Stimulated activated memory B cell treated with anti-CD40 and anti-IgM and Interleukin-4, amounts not matched to agents 10 μg/mL and 1 μg/mL and 100 μg/mL, for 72 hours (primary cell): Measurements from ENCODE around the gene C16orf74.

ENCODE experiments used
- ATAC-seq: fragments of 150-1000 bp; cut with Tn5 transposase; 2 replicates; pipeline ENCODE4 v1.10.0; 2021
- H3K27ac Mint-ChIP-seq: one replicate; pipeline ENCODE4 v1.8.0; 2022; ENCODE audit warnings: mild to moderate bottlenecking, mixed read lengths
- H3K27me3 Mint-ChIP-seq: one replicate; pipeline ENCODE4 v1.8.0; 2022; ENCODE audit warnings: mixed read lengths
- H3K36me3 Mint-ChIP-seq: one replicate; pipeline ENCODE4 v1.8.0; 2022; ENCODE audit warnings: mixed read lengths
- H3K4me1 Mint-ChIP-seq: one replicate; pipeline ENCODE4 v1.8.0; 2022; ENCODE audit warnings: mixed read lengths
- H3K4me3 Mint-ChIP-seq: one replicate; pipeline ENCODE4 v1.8.0; 2022; ENCODE audit warnings: mild to moderate bottlenecking, moderate library complexity, mixed read lengths
- H3K9me3 Mint-ChIP-seq: one replicate; pipeline ENCODE4 v1.8.0; 2022; ENCODE audit warnings: mixed read lengths

Gene C16orf74

GRCh38 chr16:85673529-85674417 lies 77.1 kb downstream of the C16orf74 start:
- H3K27ac Mint-ChIP-seq, result no peak overlapping the region
- H3K4me1 Mint-ChIP-seq, result no peaks in the 10 kb centered on the region
- no peaks in the 10 kb centered on the region for H3K9me3 Mint-ChIP-seq
- no peak for ATAC-seq
- peaks cover 43% of the 10 kb centered on the region for H3K36me3 Mint-ChIP-seq
- no peak overlapping the region for H3K4me3 Mint-ChIP-seq
- no peaks in the 10 kb centered on the region for H3K27me3 Mint-ChIP-seq

GRCh38 chr16:85670840-85671239 lies 80.1 kb downstream of the C16orf74 start:
- no peaks in the 10 kb centered on the region for H3K27me3 Mint-ChIP-seq
- H3K4me3 Mint-ChIP-seq, result no peak overlapping the region
- no peaks in the 10 kb centered on the region for H3K4me1 Mint-ChIP-seq
- H3K36me3 Mint-ChIP-seq, result peaks cover 60% of the 10 kb centered on the region
- H3K9me3 Mint-ChIP-seq, result no peaks in the 10 kb centered on the region
- H3K27ac Mint-ChIP-seq, result no peak overlapping the region
- no peak for ATAC-seq

- H3K4me3 Mint-ChIP-seq, result no peak overlapping the region
- no peaks in the 10 kb centered on the region for H3K27me3 Mint-ChIP-seq
- H3K9me3 Mint-ChIP-seq, result no peaks in the 10 kb centered on the region
- H3K27ac Mint-ChIP-seq, result no peak overlapping the region
- no peak for ATAC-seq
- no peaks in the 10 kb centered on the region for H3K4me1 Mint-ChIP-seq
- peaks cover 53% of the 10 kb centered on the region for H3K36me3 Mint-ChIP-seq
Measured at GRCh38 chr16:85668676-85669424, 82.0 kb downstream of the C16orf74 start.

DNA sequence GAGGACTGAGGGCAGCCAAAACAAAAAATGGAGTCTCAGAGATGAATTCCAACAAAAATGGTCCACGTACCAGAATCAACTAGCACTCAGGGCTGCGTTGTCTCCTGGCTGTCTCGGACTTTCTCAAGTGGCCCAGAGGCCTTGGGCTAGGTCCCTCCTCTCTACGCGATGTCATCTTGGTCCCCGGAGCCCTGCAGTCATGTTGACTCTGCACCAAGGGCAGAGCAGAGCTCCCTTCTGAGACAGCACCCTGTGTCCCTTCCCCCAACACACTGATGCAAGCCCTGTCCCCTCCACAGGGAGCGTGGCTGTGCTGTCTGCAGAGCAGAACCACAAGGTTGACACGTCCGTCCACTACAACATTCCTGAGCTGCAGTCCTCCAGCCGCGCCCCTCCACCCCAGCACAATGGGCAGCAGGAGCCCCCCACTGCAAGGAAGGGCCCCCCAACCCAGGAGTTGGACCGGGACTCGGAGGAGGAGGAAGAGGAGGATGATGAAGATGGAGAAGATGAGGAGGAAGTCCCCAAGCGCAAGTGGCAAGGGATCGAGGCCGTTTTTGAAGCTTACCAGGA lies 83.0 kb downstream of the C16orf74 start:
- no peak overlapping the region for H3K27ac Mint-ChIP-seq
- no peaks in the 10 kb centered on the region for H3K9me3 Mint-ChIP-seq
- peaks cover 59% of the 10 kb centered on the region for H3K36me3 Mint-ChIP-seq
- ATAC-seq, result no peak
- H3K27me3 Mint-ChIP-seq, result no peaks in the 10 kb centered on the region
- H3K4me3 Mint-ChIP-seq, result no peak overlapping the region
- no peaks in the 10 kb centered on the region for H3K4me1 Mint-ChIP-seq

DNA sequence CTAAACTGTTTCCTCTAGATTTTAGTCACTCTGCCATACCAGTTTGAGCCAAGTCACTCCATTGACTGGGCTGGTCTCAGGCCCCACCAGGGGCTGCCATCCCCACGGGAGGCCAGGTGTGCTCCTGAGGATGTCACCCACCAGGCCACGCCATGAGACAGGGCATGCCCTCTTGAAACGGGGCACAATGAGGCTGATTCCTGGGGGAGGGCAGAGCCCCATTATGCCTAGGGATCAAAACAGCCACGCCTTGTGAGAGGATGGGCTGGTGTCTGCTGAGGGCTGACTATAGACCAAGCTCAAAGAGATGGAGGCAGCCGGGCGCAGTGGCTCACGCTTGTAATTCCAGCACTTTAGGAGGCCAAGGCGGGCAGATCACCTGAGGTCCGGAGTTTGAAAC lies 83.6 kb downstream of the C16orf74 start:
- no peak for ATAC-seq

DNA sequence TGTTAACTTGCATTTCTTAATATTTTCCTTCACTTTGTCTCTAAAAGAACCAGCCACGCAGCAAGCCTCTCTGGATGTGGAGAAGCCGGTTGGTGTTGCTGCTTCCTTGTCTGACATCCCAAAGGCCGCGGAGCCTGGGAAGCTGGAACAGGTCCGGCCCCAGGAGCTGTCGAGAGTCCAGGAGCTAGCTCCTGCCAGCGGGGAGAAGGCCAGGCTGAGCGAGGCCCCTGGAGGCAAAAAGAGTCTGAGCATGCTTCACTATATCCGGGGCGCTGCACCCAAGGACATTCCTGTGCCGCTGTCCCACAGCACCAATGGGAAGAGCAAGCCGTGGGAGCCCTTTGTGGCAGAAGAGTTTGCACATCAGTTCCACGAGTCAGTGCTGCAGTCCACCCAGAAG lies 85.0 kb downstream of the C16orf74 start:
- H3K4me3 Mint-ChIP-seq, result no peak overlapping the region
- ATAC-seq, result no peak
- no peak overlapping the region for H3K27ac Mint-ChIP-seq
- H3K27me3 Mint-ChIP-seq, result no peaks in the 10 kb centered on the region
- no peaks in the 10 kb centered on the region for H3K4me1 Mint-ChIP-seq
- no peaks in the 10 kb centered on the region for H3K9me3 Mint-ChIP-seq
- peaks cover 64% of the 10 kb centered on the region for H3K36me3 Mint-ChIP-seq

More for the DNA sequence above, 83.6 kb downstream of the C16orf74 start:
- Mint-ChIP-seq H3K4me3 (no peak overlapping the region), H3K4me1 (no peaks in the 10 kb centered on the region), H3K36me3 (peaks cover 66% of the 10 kb centered on the region), H3K27me3 (no peaks in the 10 kb centered on the region), H3K27ac (no peak overlapping the region), H3K9me3 (no peaks in the 10 kb centered on the region)

DNA sequence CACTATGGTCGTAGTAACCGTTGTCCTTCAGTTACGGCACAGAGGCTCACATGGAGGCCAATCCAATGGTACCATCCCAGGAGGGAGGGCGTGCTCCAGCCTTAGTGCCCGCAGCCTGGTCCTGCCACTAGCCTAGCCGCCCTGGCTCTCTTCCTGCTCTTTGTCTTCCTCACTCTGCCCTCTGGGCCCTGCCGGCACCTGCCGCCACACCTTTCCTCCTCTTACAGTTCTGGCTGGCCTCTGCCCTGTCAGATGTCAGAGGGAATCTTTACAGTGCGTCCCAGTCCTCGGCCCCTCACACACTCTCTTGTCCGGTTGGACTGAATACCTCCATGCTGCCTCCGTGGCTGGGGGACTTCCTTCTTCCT lies 85.5 kb downstream of the C16orf74 start:
- no peaks in the 10 kb centered on the region for H3K27me3 Mint-ChIP-seq
- H3K4me3 Mint-ChIP-seq, result no peak overlapping the region
- no peak overlapping the region for H3K27ac Mint-ChIP-seq
- no peaks in the 10 kb centered on the region for H3K9me3 Mint-ChIP-seq
- peaks cover 58% of the 10 kb centered on the region for H3K36me3 Mint-ChIP-seq
- no peaks in the 10 kb centered on the region for H3K4me1 Mint-ChIP-seq
- no peak for ATAC-seq

DNA sequence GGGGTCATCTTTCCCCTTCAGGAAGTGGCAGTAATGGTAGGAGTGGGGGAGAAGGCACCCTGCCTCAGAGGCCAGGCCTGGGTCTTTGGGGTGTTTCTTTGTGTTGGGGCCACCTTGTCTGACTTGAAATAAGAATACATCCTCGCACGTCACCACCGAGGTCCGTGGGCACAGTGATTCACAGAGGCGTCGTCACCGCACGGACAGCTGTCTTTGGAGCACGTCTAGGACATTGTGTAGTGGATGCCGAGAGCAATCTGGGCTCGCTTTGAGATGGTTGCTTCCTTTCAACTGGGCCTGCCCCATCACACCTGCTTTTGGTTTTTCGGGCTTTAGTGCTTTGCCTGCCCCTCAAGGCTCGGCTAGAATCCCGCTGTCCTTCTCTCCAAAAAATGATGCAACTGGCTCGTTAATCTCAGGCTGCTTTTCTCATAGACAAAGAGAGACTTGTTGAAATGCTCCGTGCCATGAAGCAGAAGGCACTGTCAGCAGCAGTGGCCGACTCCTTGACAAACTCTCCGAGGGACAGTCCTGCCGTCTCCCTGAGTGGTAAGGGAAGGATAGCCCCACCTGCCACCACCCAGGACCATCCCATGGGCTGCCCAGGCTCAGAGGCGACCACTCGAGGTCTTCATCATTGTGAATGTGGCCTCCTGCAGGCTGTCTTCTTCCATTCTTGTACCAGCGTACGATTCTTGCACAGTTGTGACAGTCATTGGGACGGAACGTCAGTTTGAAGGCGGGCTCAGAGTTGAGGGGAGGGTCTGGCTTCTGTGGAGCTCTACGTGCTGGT lies 86.1 kb downstream of the C16orf74 start:
- no peak overlapping the region for H3K27ac Mint-ChIP-seq
- no peak overlapping the region for H3K4me3 Mint-ChIP-seq
- no peaks in the 10 kb centered on the region for H3K27me3 Mint-ChIP-seq
- H3K9me3 Mint-ChIP-seq, result no peaks in the 10 kb centered on the region
- H3K36me3 Mint-ChIP-seq, result peaks cover 57% of the 10 kb centered on the region
- no peak for ATAC-seq
- peaks cover 4% of the 10 kb centered on the region for H3K4me1 Mint-ChIP-seq

GRCh38 chr16:85663891-85664321 lies 87.0 kb downstream of the C16orf74 start:
- peaks cover 53% of the 10 kb centered on the region for H3K36me3 Mint-ChIP-seq
- no peaks in the 10 kb centered on the region for H3K27me3 Mint-ChIP-seq
- no peak for ATAC-seq
- peaks cover 7% of the 10 kb centered on the region for H3K4me1 Mint-ChIP-seq
- H3K4me3 Mint-ChIP-seq, result no peak overlapping the region
- no peak overlapping the region for H3K27ac Mint-ChIP-seq
- H3K9me3 Mint-ChIP-seq, result no peaks in the 10 kb centered on the region

- Mint-ChIP-seq H3K9me3 (no peaks in the 10 kb centered on the region), H3K4me3 (no peak overlapping the region), H3K27ac (no peak overlapping the region), H3K36me3 (peaks cover 51% of the 10 kb centered on the region), H3K27me3 (no peaks in the 10 kb centered on the region), H3K4me1 (peaks cover 7% of the 10 kb centered on the region)
- no peak for ATAC-seq
Measured at GRCh38 chr16:85662976-85663830, 87.7 kb downstream of the C16orf74 start.

GRCh38 chr16:85662482-85662812 lies 88.4 kb downstream of the C16orf74 start:
- Mint-ChIP-seq H3K4me1 (peaks cover 7% of the 10 kb centered on the region), H3K9me3 (no peaks in the 10 kb centered on the region), H3K36me3 (peaks cover 51% of the 10 kb centered on the region), H3K27ac (no peak overlapping the region), H3K27me3 (no peaks in the 10 kb centered on the region), H3K4me3 (no peak overlapping the region)
- no peak for ATAC-seq

DNA sequence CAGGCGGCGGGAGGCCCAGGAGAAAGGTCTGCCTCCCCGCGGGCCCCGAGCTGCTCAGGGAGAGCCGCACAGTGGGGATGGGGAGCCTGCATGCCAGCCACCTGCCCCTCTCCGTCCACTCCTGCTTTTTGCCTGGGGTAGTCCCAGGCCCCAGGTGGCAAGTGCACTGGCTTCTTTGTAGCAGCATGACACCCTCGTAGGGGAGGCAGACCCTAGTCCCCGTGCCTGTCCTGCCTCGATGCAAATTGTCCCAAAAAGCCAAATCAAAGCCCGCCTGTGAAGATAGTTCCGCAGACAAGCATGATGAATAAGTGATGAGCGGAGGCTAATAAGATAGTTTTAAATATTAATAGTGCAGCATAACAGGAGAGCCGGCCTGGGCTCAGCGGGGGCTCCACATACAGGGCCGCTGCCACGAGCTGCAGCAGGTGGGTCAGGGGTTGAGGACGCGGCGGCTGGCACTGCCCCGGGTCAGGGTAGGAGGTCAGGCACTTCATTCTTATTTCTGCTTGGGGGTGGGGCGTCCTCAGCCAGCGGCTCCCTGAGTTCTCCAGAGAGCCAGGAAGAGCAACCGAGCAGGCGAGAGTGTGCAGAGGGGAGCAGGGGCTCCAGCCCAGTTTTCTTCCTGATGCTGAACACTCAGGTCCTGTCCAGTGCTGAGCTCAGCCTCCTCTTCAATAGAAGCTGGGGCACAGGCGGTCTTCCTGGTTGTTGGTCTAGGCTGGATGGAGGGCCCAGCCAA lies 89.0 kb downstream of the C16orf74 start:
- ATAC-seq, result no peak
- H3K27ac Mint-ChIP-seq, result no peak overlapping the region
- H3K27me3 Mint-ChIP-seq, result no peaks in the 10 kb centered on the region
- H3K9me3 Mint-ChIP-seq, result no peaks in the 10 kb centered on the region
- peaks cover 7% of the 10 kb centered on the region for H3K4me1 Mint-ChIP-seq
- no peak overlapping the region for H3K4me3 Mint-ChIP-seq
- H3K36me3 Mint-ChIP-seq, result peaks cover 57% of the 10 kb centered on the region

DNA sequence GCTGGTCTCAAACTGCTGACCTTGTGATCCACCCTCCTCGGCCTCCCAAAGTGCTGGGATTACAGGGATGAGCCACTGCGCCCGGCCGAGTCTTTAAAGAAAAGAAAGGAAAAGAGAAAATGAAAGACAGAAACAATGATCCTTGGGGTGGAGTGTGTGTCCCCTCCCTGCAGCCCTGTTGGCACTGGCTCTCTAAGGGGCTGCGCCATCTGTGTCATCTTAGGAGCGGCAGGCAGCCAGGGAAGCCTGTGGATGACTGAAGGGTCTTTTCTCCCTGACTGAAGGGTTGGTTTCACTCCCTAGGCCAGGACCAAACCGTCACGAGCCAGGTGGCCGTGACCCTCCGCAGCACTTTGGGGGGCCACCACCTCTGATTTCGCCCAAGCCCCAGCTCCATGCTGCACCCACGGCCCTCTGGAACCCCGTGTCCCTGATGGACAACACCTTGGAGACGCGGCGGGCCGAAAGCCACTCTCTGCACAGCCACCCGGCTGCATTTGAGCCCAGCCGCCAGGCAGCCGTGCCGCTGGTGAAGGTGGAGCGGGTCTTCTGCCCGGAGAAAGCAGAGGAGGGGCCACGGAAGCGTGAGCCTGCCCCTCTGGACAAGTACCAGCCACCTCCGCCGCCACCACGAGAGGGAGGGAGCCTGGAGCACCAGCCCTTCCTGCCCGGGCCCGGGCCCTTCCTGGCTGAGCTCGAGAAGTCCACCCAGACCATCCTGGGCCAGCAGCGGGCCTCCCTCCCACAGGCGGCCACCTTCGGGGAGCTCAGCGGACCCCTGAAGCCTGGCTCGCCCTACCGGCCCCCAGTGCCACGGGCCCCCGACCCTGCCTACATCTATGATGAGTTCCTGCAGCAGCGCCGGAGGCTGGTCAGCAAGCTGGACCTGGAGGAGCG lies 89.8 kb downstream of the C16orf74 start:
- Mint-ChIP-seq H3K9me3 (no peaks in the 10 kb centered on the region), H3K36me3 (peaks cover 54% of the 10 kb centered on the region), H3K27ac (no peak overlapping the region), H3K4me3 (no peak overlapping the region), H3K4me1 (peaks cover 7% of the 10 kb centered on the region), H3K27me3 (no peaks in the 10 kb centered on the region)
- no peak for ATAC-seq
